GM12865 (cell line): ENCODE data around the gene RPH3AL.

Experiments
- DNase-seq: peaks from one replicate; pipeline ENCODE4 v3.0.0; 2010; ENCODE audit warnings: low read depth
- H3K4me3 ChIP-seq: 2 replicates; pipeline ENCODE4 v1.5.1; 2011; ENCODE audit warnings: mild to moderate bottlenecking, low read depth, low read length, control low read depth
- CTCF ChIP-seq: IDR thresholded peaks from 2 replicates; pipeline ENCODE4 v1.5.1; 2011; ENCODE audit warnings: low read length, control low read depth, low read depth, inconsistent platforms; ENCODE audit not compliant: insufficient read depth; ENCODE audit errors: missing control alignments

Gene RPH3AL

GRCh38 chr17:296379-296778 lies 56.2 kb downstream of the RPH3AL start:
- no peak overlapping the region for H3K4me3 ChIP-seq
- TF ChIP-seq CTCF: no peak
- DNase-seq: no peak

- DNase-seq: no peak
- no peak overlapping the region for H3K4me3 ChIP-seq
- TF ChIP-seq CTCF: no peak
These were observed 59.9 kb downstream of the RPH3AL start for GRCh38 chr17:292531-293382.

- TF ChIP-seq CTCF: no peak
- no peak for DNase-seq
- no peak overlapping the region for H3K4me3 ChIP-seq
These were observed 60.6 kb downstream of the RPH3AL start for GRCh38 chr17:292016-292415.

- TF ChIP-seq CTCF: no peak
- no peak overlapping the region for H3K4me3 ChIP-seq
- DNase-seq: no peak
These were observed 61.0 kb downstream of the RPH3AL start for GRCh38 chr17:291587-291986.

- H3K4me3 ChIP-seq: no peak overlapping the region
- no peak for TF ChIP-seq CTCF
- no peak for DNase-seq
These were observed 62.0 kb downstream of the RPH3AL start for GRCh38 chr17:290626-291025.

GRCh38 chr17:290121-290521 lies 62.5 kb downstream of the RPH3AL start:
- TF ChIP-seq CTCF: no peak
- no peak for DNase-seq
- no peak overlapping the region for H3K4me3 ChIP-seq

GRCh38 chr17:289409-289808 lies 63.2 kb downstream of the RPH3AL start:
- TF ChIP-seq CTCF: no peak
- no peak for DNase-seq
- no peak overlapping the region for H3K4me3 ChIP-seq
